ENCODE measurements around the gene TMTC1. TPM values are rescaled to one million over a fixed set of nuclear protein-coding genes. Genes with fewer than 3 reads are reported as not detected.

TMTC1 gene
- total and polyA plus RNA-seq, 2 experiments from 2014 or later: 4.8 to 24.3 TPM

DNA sequence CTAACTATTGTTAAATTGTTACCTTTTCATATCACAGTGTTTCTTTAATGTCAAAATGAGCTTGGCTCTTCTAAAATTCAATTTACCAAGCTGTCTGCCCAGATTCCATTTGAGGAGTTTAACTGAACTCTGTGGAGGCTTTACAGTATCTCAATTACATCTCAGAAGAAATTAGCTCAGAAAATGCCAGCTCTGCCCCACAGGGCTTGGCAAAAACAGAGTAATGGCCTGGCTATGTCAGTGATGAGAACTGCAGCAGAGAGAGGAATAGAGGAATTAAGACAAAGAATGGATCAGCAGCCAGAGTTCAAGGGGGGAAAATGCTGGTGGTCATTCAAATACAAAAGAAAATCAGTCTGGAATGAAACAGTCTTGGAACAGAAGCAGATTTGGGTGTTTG is 15.8 kb upstream of the TMTC1 start:
- no peak overlapping the region for H3K27ac Mint-ChIP-seq
- Histone ChIP-seq H3F3A (replicated peaks; ENCODE audit: low read depth) (no peaks in the 10 kb centered on the region), H3K9me2 (ENCODE audit: insufficient read depth) (no peaks in the 10 kb centered on the region), H3K4me1 (ENCODE audit: insufficient read depth) (peaks cover 20% of the 10 kb centered on the region), H3K79me2 (replicated peaks; ENCODE audit: insufficient read depth) (no peaks in the 10 kb centered on the region), H2AFZ (no peak overlapping the region), H3K4me3 (no peak overlapping the region), H3K36me3 (ENCODE audit: insufficient read depth) (no peaks in the 10 kb centered on the region), H3K27me3 (ENCODE audit: insufficient read depth) (no peaks in the 10 kb centered on the region), H3K27ac (ENCODE audit: low read depth) (no peak overlapping the region), H3K4me2 (no peak overlapping the region), H4K20me1 (replicated peaks; ENCODE audit: insufficient read depth) (no peaks in the 10 kb centered on the region)
- peaks cover 25% of the 10 kb centered on the region for H3K9me3 Mint-ChIP-seq
- peaks cover 17% of the 10 kb centered on the region for H3K36me3 Mint-ChIP-seq (ENCODE audit: low read depth)
- peaks cover 35% of the 10 kb centered on the region for H3K4me1 Mint-ChIP-seq
- ATAC-seq: no peak
- H3K4me3 Mint-ChIP-seq: no peak overlapping the region
- no peak for TF ChIP-seq ZNF331 (CRISPR knock-in tag; IDR thresholded peaks at IDR 0.05; ENCODE audit: low read depth)
- no peak for TF ChIP-seq EZH2phosphoT487 (IDR thresholded peaks at IDR 0.05; ENCODE audit: unreplicated experiment)
- TF ChIP-seq, protein P1, sequence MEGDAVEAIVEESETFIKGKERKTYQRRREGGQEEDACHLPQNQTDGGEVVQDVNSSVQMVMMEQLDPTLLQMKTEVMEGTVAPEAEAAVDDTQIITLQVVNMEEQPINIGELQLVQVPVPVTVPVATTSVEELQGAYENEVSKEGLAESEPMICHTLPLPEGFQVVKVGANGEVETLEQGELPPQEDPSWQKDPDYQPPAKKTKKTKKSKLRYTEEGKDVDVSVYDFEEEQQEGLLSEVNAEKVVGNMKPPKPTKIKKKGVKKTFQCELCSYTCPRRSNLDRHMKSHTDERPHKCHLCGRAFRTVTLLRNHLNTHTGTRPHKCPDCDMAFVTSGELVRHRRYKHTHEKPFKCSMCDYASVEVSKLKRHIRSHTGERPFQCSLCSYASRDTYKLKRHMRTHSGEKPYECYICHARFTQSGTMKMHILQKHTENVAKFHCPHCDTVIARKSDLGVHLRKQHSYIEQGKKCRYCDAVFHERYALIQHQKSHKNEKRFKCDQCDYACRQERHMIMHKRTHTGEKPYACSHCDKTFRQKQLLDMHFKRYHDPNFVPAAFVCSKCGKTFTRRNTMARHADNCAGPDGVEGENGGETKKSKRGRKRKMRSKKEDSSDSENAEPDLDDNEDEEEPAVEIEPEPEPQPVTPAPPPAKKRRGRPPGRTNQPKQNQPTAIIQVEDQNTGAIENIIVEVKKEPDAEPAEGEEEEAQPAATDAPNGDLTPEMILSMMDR (conservative IDR thresholded peaks at IDR 0.05; ENCODE audit: low read depth in 2 of 2): no peak
- TF ChIP-seq POLR2AphosphoS5 (IDR thresholded peaks at IDR 0.05; ENCODE audit: low read depth): no peak
- TF ChIP-seq, protein P2, sequence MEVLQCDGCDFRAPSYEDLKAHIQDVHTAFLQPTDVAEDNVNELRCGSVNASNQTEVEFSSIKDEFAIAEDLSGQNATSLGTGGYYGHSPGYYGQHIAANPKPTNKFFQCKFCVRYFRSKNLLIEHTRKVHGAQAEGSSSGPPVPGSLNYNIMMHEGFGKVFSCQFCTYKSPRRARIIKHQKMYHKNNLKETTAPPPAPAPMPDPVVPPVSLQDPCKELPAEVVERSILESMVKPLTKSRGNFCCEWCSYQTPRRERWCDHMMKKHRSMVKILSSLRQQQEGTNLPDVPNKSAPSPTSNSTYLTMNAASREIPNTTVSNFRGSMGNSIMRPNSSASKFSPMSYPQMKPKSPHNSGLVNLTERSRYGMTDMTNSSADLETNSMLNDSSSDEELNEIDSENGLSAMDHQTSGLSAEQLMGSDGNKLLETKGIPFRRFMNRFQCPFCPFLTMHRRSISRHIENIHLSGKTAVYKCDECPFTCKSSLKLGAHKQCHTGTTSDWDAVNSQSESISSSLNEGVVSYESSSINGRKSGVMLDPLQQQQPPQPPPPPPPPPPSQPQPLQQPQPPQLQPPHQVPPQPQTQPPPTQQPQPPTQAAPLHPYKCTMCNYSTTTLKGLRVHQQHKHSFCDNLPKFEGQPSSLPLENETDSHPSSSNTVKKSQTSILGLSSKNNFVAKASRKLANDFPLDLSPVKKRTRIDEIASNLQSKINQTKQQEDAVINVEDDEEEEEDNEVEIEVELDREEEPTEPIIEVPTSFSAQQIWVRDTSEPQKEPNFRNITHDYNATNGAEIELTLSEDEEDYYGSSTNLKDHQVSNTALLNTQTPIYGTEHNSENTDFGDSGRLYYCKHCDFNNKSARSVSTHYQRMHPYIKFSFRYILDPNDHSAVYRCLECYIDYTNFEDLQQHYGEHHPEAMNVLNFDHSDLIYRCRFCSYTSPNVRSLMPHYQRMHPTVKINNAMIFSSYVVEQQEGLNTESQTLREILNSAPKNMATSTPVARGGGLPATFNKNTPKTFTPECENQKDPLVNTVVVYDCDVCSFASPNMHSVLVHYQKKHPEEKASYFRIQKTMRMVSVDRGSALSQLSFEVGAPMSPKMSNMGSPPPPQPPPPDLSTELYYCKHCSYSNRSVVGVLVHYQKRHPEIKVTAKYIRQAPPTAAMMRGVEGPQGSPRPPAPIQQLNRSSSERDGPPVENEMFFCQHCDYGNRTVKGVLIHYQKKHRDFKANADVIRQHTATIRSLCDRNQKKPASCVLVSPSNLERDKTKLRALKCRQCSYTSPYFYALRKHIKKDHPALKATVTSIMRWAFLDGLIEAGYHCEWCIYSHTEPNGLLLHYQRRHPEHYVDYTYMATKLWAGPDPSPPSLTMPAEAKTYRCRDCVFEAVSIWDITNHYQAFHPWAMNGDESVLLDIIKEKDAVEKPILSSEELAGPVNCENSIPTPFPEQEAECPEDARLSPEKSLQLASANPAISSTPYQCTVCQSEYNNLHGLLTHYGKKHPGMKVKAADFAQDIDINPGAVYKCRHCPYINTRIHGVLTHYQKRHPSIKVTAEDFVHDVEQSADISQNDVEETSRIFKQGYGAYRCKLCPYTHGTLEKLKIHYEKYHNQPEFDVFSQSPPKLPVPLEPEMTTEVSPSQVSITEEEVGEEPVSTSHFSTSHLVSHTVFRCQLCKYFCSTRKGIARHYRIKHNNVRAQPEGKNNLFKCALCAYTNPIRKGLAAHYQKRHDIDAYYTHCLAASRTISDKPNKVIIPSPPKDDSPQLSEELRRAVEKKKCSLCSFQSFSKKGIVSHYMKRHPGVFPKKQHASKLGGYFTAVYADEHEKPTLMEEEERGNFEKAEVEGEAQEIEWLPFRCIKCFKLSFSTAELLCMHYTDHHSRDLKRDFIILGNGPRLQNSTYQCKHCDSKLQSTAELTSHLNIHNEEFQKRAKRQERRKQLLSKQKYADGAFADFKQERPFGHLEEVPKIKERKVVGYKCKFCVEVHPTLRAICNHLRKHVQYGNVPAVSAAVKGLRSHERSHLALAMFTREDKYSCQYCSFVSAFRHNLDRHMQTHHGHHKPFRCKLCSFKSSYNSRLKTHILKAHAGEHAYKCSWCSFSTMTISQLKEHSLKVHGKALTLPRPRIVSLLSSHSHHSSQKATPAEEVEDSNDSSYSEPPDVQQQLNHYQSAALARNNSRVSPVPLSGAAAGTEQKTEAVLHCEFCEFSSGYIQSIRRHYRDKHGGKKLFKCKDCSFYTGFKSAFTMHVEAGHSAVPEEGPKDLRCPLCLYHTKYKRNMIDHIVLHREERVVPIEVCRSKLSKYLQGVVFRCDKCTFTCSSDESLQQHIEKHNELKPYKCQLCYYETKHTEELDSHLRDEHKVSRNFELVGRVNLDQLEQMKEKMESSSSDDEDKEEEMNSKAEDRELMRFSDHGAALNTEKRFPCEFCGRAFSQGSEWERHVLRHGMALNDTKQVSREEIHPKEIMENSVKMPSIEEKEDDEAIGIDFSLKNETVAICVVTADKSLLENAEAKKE (CRISPR knock-in tag; IDR thresholded peaks at IDR 0.05): no peak
- TF ChIP-seq JUNB (IDR thresholded peaks at IDR 0.05; ENCODE audit: unreplicated experiment): no peak
- peaks cover 3% of the 10 kb centered on the region for H3K27me3 Mint-ChIP-seq (ENCODE audit: insufficient read depth, low read depth, poor library complexity)
- no peak for DNase-seq (ENCODE audit: low spot score)
